Uterus (tissue), 2 donors: ENCODE results near the gene UXT.

Experiments used
- CTCF ChIP-seq, 4 experiments: fragments of 200-600 bp in 2 of 4; fragments of 450-650 bp in 2 of 4; sonication (generic) in 2 of 4; IDR thresholded peaks; one replicate each; pipeline ENCODE4 v1.5.1; 2016 to 2019; ENCODE audit warnings: antibody characterized with exemption in 4 of 4, mild to moderate bottlenecking in 2 of 4, moderate library complexity in 1 of 4
- POLR2A ChIP-seq, 2 donors: fragments of 450-650 bp; IDR thresholded peaks; one replicate each; pipeline ENCODE4 v1.6.1; 2016; ENCODE audit warnings: antibody characterized with exemption in 2 of 2, mild to moderate bottlenecking in 1 of 2, moderate library complexity in 1 of 2

- TF ChIP-seq POLR2A (IDR thresholded peaks at IDR 0.05) (no peak), CTCF (IDR thresholded peaks at IDR 0.05) (no peak)
Measured at GRCh38 chrX:47637546-47638195, 21.3 kb downstream of the UXT start.
